Measurements from ENCODE around the gene CSMD2.

Gene CSMD2

GRCh38 chr1:33529957-33530356 lies 635.1 kb downstream of the CSMD2 start:
- TF ChIP-seq EP300 (IDR thresholded peaks at IDR 0.05; ENCODE audit: borderline replicate concordance) (no peak), TAF1 (IDR thresholded peaks at IDR 0.05; ENCODE audit: low read depth) (no peak), EGR1 (IDR thresholded peaks at IDR 0.05) (no peak), MAX (IDR thresholded peaks at IDR 0.05) (no peak), TCF12 (IDR thresholded peaks at IDR 0.05; ENCODE audit: low read depth) (no peak), NFIC (IDR thresholded peaks at IDR 0.05) (no peak), CEBPB (IDR thresholded peaks at IDR 0.05) (no peak), USF1 (IDR thresholded peaks at IDR 0.05) (no peak), CREB1 (IDR thresholded peaks at IDR 0.05; ENCODE audit: low read depth) (no peak), TEAD4 (IDR thresholded peaks at IDR 0.05) (no peak), ZBTB7A (IDR thresholded peaks at IDR 0.05; ENCODE audit: low read depth) (no peak), REST (IDR thresholded peaks at IDR 0.05; ENCODE audit: low read depth) (no peak), RAD21 (IDR thresholded peaks at IDR 0.05; ENCODE audit: low read depth) (no peak), FOXM1 (IDR thresholded peaks at IDR 0.05; ENCODE audit: borderline replicate concordance, low read depth) (no peak), YY1 (IDR thresholded peaks at IDR 0.05; ENCODE audit: low read depth) (no peak)

- no peak for TF ChIP-seq CEBPB (IDR thresholded peaks at IDR 0.05)
- TF ChIP-seq USF1 (IDR thresholded peaks at IDR 0.05) = no peak
- no peak for TF ChIP-seq NFIC (IDR thresholded peaks at IDR 0.05)
- TF ChIP-seq TAF1 (IDR thresholded peaks at IDR 0.05; ENCODE audit: low read depth) = no peak
Measured at GRCh38 chr1:33527934-33528333, 637.1 kb downstream of the CSMD2 start.

GRCh38 chr1:33524586-33524985 lies 640.4 kb downstream of the CSMD2 start:
- TF ChIP-seq ZBTB7A (IDR thresholded peaks at IDR 0.05; ENCODE audit: low read depth) (no peak), EGR1 (IDR thresholded peaks at IDR 0.05) (no peak), EP300 (IDR thresholded peaks at IDR 0.05; ENCODE audit: borderline replicate concordance) (no peak)

GRCh38 chr1:33519240-33519884 lies 645.7 kb downstream of the CSMD2 start:
- TF ChIP-seq TAF1 (IDR thresholded peaks at IDR 0.05; ENCODE audit: low read depth) (no peak), CREB1 (IDR thresholded peaks at IDR 0.05; ENCODE audit: low read depth) (no peak), MAX (IDR thresholded peaks at IDR 0.05) (no peak), FOXM1 (IDR thresholded peaks at IDR 0.05; ENCODE audit: borderline replicate concordance, low read depth) (no peak), TEAD4 (IDR thresholded peaks at IDR 0.05) (no peak), YY1 (IDR thresholded peaks at IDR 0.05; ENCODE audit: low read depth) (no peak)

GRCh38 chr1:33517596-33518250 lies 647.3 kb downstream of the CSMD2 start:
- no peak for TF ChIP-seq CEBPB (IDR thresholded peaks at IDR 0.05)
- no peak for TF ChIP-seq EGR1 (IDR thresholded peaks at IDR 0.05)
- TF ChIP-seq USF1 (IDR thresholded peaks at IDR 0.05) = no peak
- TF ChIP-seq YY1 (IDR thresholded peaks at IDR 0.05; ENCODE audit: low read depth) = no peak
- no peak for TF ChIP-seq RAD21 (IDR thresholded peaks at IDR 0.05; ENCODE audit: low read depth)

GRCh38 chr1:33516891-33517567 lies 648.0 kb downstream of the CSMD2 start:
- TF ChIP-seq CREB1 (IDR thresholded peaks at IDR 0.05; ENCODE audit: low read depth) = no peak
- TF ChIP-seq FOXM1 (IDR thresholded peaks at IDR 0.05; ENCODE audit: borderline replicate concordance, low read depth) = no peak
- TF ChIP-seq NFIC (IDR thresholded peaks at IDR 0.05) = no peak

- no peak for TF ChIP-seq MAX (IDR thresholded peaks at IDR 0.05)
- no peak for TF ChIP-seq USF1 (IDR thresholded peaks at IDR 0.05)
- no peak for TF ChIP-seq REST (IDR thresholded peaks at IDR 0.05; ENCODE audit: low read depth)
- no peak for TF ChIP-seq CREB1 (IDR thresholded peaks at IDR 0.05; ENCODE audit: low read depth)
- no peak for TF ChIP-seq EGR1 (IDR thresholded peaks at IDR 0.05)
- no peak for TF ChIP-seq TCF12 (IDR thresholded peaks at IDR 0.05; ENCODE audit: low read depth)
- TF ChIP-seq CEBPB (IDR thresholded peaks at IDR 0.05) = no peak
- no peak for TF ChIP-seq ZBTB7A (IDR thresholded peaks at IDR 0.05; ENCODE audit: low read depth)
- TF ChIP-seq TAF1 (IDR thresholded peaks at IDR 0.05; ENCODE audit: low read depth) = no peak
- TF ChIP-seq EP300 (IDR thresholded peaks at IDR 0.05; ENCODE audit: borderline replicate concordance) = no peak
- no peak for TF ChIP-seq TEAD4 (IDR thresholded peaks at IDR 0.05)
- TF ChIP-seq YY1 (IDR thresholded peaks at IDR 0.05; ENCODE audit: low read depth) = no peak
Measured at GRCh38 chr1:33516428-33516827, 648.6 kb downstream of the CSMD2 start.
